CD4-positive, alpha-beta T cell treated with Interleukin-10 for 1 hour (primary cell): ENCODE measurements around the gene NANS.
"Not testable (repeated sequence)": the region's sequence is repeated elsewhere in the genome, so short reads cannot be mapped to it uniquely, and the experiment has no call there.

Source experiments
- DNase-seq: peaks from one replicate; pipeline ENCODE4 v3.0.0-alpha.2; 2020

NANS gene

DNA sequence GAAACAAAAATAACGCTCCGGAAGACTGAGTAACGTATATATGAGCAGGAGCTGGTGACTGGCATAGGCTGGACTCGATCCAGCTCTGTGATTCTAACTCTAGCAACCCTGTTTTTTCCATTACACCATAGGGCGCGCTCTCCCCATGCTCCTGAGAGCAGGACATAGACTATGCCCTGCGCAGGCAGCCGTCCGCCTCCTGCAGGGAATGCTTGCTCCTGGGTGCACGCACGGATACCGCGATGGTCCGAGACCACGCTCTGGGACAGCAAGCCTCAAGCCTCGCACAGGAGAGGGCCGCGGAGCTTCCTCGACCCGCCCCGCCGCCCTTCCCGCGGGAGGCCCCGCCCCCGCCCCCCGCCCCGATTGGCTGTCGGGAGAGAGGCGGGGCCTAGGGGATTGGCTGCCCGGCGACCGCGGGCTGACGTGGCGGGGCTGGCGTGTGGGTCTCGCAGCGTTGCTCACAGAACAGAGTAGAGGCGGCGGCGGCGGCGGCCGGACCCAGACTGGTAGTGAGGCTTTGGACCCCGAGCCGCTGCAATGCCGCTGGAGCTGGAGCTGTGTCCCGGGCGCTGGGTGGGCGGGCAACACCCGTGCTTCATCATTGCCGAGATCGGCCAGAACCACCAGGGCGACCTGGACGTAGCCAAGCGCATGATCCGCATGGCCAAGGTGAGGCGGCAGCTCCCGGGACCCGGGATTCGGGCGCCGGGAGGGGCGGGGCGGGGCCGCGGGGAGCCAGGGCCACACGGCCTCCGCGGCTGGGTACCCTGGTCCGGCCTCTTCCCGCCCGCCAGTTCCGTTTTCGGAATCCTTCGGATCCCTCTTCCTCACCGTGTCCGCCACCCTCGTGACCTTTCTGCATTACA is at the start of gene NANS:
TSS of gene NANS (plus strand) at position 464 of the 869 bp plus-strand sequence. CDS start at position 541, 77 bp downstream.
- peak; percentile 92 for DNase-seq

GRCh38 chr9:98007251-98007928 is 49.1 kb upstream of the NANS start:
- no peak for DNase-seq

DNA sequence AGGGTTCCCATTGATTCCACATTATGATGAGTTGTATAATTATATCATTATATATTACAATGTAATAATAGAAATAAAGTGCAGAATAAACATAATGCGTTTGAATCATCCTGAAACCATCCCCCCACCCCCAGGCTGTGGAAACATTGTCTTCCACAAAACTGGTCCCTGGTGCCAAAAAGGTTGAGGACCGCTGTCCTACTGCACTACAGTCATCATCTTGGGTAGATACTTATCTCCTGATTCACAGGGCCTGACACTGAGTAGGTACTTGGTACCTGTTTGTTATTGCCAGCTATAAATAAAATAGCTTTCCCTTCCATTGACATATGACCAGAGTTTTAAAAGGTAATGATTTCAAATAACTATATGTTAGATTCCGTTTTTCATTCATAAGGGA is 47.8 kb upstream of the NANS start:
- no peak for DNase-seq

GRCh38 chr9:98009437-98009836 is 47.1 kb upstream of the NANS start:
- no peak for DNase-seq

GRCh38 chr9:98009936-98010335 is 46.6 kb upstream of the NANS start:
- no peak for DNase-seq

- DNase-seq = no peak
Observed at GRCh38 chr9:98010445-98010844, 46.1 kb upstream of the NANS start.

GRCh38 chr9:98011122-98011521 is 45.4 kb upstream of the NANS start:
- DNase-seq = no peak

- DNase-seq = no peak
Observed at GRCh38 chr9:98016137-98016680, 40.3 kb upstream of the NANS start.

- no peak for DNase-seq
Observed at GRCh38 chr9:98017306-98017705, 39.2 kb upstream of the NANS start.

- DNase-seq = no peak
Observed at GRCh38 chr9:98018347-98018746, 38.2 kb upstream of the NANS start.

DNA sequence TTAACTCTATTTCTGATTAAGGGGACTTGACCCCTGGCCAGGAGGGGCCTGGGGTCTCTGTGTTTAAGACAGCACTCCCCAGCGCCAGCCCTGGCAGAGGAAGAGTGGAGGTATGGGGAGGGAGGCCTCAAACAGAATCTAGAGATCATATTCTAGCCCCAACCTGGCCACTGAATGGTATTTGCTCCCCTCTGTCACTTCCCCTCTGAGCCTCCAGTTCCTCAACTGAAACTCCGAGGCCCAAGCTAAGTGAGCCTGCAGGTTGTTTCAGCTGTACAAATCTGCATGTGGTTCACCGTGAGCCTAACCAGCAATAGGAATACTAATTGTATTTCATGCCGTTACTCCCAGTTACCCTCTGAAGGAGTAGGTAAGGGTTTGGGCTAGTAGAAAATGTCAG is 37.4 kb upstream of the NANS start:
- no peak for DNase-seq

DNA sequence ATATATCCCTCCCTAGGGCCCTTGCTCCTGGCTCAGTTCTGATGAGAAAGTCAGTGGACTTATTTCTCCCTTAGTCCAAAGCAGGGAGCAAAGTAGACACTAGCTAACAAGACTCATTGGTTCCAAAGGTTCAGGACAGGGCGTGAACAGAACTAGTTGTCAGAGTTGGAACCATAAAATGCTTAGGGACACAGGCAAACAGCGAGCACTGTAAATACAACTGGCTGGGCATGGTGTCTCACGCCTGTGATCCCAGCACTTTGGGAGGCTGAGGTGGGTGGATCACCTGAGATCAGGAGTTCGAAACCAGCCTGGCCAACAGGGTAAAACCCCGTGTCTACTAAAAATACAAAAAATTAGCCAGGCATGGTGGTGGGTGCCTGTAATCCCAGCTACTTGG is 36.7 kb upstream of the NANS start:
- DNase-seq = not testable (repeated sequence)

DNA sequence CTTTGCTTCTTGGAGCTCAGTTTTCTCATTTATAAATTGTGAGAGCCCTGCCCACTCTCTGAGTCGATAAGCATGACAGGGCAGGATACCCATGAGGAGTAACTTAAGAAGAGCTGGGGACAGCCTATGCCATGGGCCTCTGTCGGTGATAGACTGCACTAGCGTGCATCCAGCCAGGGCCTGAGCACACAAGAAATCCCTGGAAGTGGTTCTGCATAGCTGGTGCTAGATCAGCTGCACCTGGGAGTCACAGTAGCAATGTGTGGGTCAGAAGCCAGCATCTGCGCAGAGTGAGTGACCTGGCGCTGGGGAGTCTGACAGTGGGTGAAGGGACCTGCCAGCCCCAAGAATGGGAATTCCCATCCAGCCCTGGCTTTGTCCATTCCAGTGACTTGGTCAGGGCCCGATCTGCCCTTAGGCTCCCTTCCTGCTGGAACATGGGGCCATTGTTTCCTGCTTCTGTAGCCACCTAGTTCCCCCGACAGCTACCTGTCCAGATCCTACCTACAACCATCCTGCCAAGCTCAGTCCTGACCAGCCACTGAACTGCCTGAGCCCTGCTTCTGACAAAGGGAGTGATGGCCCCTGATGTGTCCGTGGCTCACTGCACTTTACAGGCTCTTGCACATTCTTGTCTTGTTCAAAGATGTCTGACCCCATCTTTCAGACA is 35.9 kb upstream of the NANS start:
- no peak for DNase-seq

DNA sequence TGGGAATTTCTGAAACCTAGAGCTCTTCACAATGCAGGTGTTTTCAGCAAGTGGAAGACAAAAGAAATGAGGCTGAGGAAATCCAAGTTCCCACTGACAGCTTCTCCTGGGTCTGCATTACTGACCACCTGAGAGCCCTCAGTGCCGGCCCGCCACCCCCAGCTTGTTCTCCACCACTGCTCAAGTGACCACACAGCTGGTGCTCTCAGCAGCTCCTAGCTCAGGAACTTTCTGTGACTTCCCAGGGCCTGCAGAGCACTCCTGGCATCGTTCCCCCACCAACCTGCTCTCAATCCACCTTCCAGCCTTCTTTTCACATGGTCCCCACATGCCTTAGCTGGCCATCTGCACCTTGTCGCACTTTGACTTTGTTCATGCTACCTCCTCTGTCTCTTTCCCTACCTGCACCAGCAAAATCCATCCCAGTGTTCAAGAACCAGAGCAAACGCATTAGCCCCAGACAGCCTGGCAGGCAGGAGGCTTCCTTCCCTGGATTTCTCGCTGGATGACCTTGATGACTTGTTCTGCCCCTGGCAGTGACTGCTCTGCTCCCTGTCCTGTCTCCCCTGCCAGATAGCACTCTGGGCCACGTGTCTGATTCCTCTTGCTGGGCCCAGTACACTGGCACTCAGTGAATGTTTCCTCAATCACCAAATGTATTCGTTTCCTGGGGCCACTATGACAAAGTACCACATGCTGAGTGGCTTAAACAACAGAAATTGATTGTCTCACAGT is 35.1 kb upstream of the NANS start:
- DNase-seq = no peak

DNA sequence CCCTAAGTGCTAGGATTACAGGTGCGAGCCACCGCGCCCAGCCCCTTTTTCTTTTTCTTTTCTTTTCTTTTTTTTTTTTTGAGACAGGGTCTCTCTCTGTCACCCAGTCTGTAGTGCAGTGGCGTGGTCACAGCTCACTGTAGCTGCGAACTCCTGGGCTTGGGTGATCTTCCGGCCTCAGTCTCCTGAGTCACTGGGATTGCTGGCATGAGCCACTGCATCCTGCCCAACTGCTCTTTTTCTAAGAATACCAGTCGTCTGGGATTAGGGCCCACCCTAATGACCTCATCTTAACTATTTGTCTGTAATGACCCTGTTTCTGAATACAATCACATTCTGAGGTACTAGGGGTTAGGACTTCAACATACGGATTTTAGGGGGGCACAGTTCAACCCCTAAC is 34.1 kb upstream of the NANS start:
- no peak for DNase-seq

- DNase-seq = no peak
Observed at GRCh38 chr9:98024702-98025101, 31.8 kb upstream of the NANS start.

GRCh38 chr9:98031169-98031568 is 25.4 kb upstream of the NANS start:
- DNase-seq = no peak

GRCh38 chr9:98031935-98032334 is 24.6 kb upstream of the NANS start:
- no peak for DNase-seq

DNA sequence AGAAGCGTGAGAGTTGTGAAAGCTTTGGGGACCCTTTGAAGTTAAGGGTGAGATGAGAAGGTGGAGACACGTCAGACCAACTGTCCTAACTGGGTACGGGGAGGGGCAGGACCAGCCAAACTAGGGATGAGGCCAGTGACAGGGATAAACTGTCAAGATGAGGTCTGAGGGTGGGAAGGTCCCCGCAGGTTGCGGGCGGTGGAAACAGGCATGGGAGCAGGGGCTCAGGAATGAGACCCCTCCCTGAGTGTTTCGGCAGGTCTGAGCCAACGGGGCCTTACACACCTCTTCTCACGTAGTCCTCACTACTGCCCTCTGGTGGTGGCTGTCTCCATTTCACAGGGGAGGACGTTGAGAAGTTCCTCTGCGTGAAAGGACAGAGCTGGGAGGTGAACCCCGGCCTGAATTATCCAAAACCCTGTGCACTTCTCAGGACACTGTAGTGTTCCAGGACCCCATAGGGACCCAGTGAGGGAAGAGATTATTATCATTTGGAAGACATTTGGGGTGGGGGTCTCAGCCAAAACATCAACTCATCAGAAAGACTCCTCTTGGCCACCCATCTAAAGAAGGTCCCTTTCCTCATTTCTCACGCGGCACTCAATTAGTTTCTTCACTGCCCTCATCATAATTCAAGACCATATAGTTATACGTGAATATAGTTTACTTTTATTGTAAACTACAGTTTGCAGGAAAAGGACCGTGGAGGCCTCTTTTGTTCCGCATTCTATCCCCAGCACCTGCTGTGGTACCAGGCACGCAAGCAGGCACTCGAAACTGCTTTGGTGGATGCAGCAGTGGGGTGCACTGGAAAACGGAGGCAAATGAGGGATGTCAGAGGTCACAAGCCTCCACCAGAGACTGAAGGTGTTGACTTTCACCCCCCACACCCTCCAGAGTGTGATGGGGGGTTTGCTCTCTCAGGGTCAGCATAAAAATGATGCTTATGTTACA is 21.7 kb upstream of the NANS start:
- peak; percentile 90 for DNase-seq

DNA sequence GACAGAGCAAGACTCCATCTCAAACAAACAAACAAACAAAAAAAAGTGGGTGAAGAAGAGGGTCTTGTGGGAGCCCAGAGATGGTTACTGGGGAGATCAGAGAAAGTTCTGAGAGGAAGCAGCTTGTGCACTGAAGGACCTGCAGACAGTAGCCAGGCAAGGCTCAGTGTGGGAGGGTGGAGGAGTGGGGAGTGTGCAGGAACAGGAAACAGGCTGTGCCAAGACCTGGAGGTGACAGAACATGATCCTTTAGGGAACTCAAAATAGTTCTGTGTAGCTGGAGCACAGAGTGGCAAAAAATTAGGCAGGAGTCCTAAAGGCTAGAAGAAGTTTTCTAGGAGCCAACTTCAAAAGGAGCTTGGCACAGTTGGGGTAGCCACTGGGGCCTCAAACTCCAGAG is 19.2 kb upstream of the NANS start:
- DNase-seq = no peak

GRCh38 chr9:98038958-98039357 is 17.6 kb upstream of the NANS start:
- no peak for DNase-seq

DNA sequence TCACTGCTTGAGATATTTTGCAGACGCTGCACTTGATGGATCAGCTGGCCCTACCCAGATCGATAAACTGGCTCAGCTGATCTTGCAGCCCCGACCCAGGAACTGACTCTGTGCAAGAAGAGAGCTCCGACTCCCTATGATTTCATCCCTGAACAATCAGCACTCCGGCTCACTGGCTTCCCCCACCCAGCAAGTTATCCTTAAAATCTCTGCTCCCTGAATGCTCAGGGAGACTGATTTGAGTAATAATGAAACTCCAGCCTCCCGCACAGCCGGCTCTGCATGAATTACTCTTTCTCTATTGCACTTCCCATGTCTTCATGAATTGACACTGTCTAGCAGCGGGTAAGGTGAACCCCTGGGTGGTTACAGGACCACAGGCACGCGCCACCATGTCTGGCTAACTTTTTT is 16.9 kb upstream of the NANS start:
- no peak for DNase-seq
